Muscle of leg (tissue), 11 donors: ENCODE measurements around the gene PPP1R3F. TPM values are rescaled to one million over a fixed set of nuclear protein-coding genes. Genes with fewer than 3 reads are reported as not detected.
"Not testable (repeated sequence)": the region's sequence is repeated elsewhere in the genome, so short reads cannot be mapped to it uniquely, and the experiment has no call there.

Experiments
- DNase-seq: peaks from one replicate; pipeline ENCODE4 v3.0.0; 2013
- H3K27ac ChIP-seq: one replicate; pipeline ENCODE4 v1.5.1; 2013; ENCODE audit warnings: mild to moderate bottlenecking, low read length, control low read depth
- H3K27me3 ChIP-seq: one replicate; pipeline ENCODE4 v1.6.1; 2013; ENCODE audit warnings: low read length; ENCODE audit not compliant: control insufficient read depth, insufficient read depth
- H3K36me3 ChIP-seq: one replicate; pipeline ENCODE4 v1.6.1; 2013; ENCODE audit warnings: low read length; ENCODE audit not compliant: control insufficient read depth, insufficient read depth
- H3K4me1 ChIP-seq: one replicate; pipeline ENCODE4 v1.6.1; 2013; ENCODE audit warnings: low read length; ENCODE audit not compliant: control insufficient read depth, insufficient read depth
- H3K4me3 ChIP-seq: one replicate; pipeline ENCODE4 v1.5.1; 2013; ENCODE audit warnings: low read length, control low read depth
- H3K9me3 ChIP-seq: replicated peaks from 2 replicates; pipeline ENCODE4 v1.6.1; 2013; ENCODE audit warnings: low read depth, low read length; ENCODE audit not compliant: control insufficient read depth
- WGBS: methylation state at CpG from one replicate; pipeline ENCODE4 v1.1.5; 2013; ENCODE audit warnings: missing lambda C conversion rate; ENCODE audit not compliant: insufficient coverage; 5-methylcytosine and 5-hydroxymethylcytosine counted together
- polyA plus RNA-seq, 8 donors: library from polyadenylated mRNA; unstranded; fragments of 120-200 nt; gene quantifications; one replicate each; pipeline versions ENCODE4 v1.2.1 to v1.2.3, GENCODE V29; 2013; ENCODE audit warnings: inconsistent platforms in 1 of 8, low replicate concordance in 1 of 8; ENCODE audit not compliant: insufficient read length in 8 of 8, insufficient read depth in 1 of 8
- total RNA-seq: library from RNA; stranded (reverse); fragments of 120-200 nt; gene quantifications from one replicate; pipeline ENCODE4 v1.2.4, GENCODE V29; 2013

PPP1R3F gene
- total and polyA plus RNA-seq, 9 donors, result 5.5 to 9.0 (median 7.4) TPM

GRCh38 chrX:49308604-49309269, 39.1 kb downstream of the PPP1R3F start:
- Histone ChIP-seq H3K9me3 (no peaks in the 10 kb centered on the region), H3K27me3 (peaks cover 2% of the 10 kb centered on the region), H3K27ac (no peak overlapping the region), H3K4me1 (peaks cover 5% of the 10 kb centered on the region), H3K4me3 (no peak overlapping the region), H3K36me3 (no peaks in the 10 kb centered on the region)
- 63% methylated on average over 13 of the region's 15 CpGs for WGBS
- peak; percentile 34 for DNase-seq

GRCh38 chrX:49309401-49309981, 39.9 kb downstream of the PPP1R3F start:
- Histone ChIP-seq H3K4me1 (peaks cover 5% of the 10 kb centered on the region), H3K36me3 (no peaks in the 10 kb centered on the region), H3K27ac (no peak overlapping the region), H3K9me3 (no peaks in the 10 kb centered on the region), H3K27me3 (peaks cover 2% of the 10 kb centered on the region), H3K4me3 (peak overlapping the region; percentile 19)
- 24% methylated on average over 3 of the region's 8 CpGs for WGBS
- peak; percentile 55 for DNase-seq

DNA sequence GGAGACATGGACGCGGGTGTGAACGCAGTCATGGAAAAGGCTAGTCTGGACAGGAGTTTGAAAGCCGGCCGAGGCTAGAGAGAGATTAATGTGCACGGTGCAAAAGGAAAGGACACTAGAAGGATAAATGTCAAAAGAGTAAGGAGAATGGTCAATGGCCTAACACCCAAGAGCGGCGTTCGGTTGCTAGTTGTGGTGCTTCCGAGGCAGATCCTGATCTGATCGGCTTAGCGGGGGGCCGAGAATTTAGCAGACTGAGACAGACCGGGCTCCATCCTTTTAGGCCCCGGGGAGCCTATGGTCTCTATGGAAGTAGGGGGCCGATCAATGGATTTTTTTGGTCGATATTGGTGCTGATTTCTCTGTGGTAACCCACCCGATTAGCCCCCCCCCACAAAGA, 40.8 kb downstream of the PPP1R3F start:
- Histone ChIP-seq H3K4me3 (no peak overlapping the region), H3K4me1 (peaks cover 5% of the 10 kb centered on the region), H3K27me3 (peaks cover 2% of the 10 kb centered on the region), H3K36me3 (no peaks in the 10 kb centered on the region), H3K9me3 (no peaks in the 10 kb centered on the region), H3K27ac (no peak overlapping the region)
- no peak for DNase-seq
- 73% methylated on average over 13 of the region's 18 CpGs for WGBS

DNA sequence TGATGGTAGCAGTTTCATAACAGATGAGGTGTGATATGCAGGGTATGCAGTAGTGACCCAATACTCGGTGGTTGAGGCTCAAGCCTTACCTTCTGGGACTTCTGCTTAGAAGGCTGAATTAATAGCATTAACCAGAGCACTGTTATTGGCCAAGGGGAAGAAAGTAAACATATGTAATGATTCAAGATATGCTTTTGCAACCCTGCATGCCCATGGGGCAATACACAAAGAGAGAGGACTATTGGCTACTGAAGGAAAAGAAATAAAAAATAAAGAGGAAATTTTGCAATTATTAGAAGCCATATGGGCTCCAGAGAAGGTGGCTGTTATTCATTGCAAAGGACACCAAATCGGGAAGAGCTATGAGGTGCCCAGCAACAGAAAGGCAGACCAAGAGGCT, 42.6 kb downstream of the PPP1R3F start:
- Histone ChIP-seq H3K27me3 (peaks cover 2% of the 10 kb centered on the region), H3K36me3 (no peaks in the 10 kb centered on the region), H3K27ac (no peak overlapping the region), H3K4me3 (no peak overlapping the region), H3K9me3 (no peaks in the 10 kb centered on the region), H3K4me1 (peaks cover 5% of the 10 kb centered on the region)
- DNase-seq, result no peak
- 74% methylated on average over 2 of the region's 2 CpGs for WGBS

DNA sequence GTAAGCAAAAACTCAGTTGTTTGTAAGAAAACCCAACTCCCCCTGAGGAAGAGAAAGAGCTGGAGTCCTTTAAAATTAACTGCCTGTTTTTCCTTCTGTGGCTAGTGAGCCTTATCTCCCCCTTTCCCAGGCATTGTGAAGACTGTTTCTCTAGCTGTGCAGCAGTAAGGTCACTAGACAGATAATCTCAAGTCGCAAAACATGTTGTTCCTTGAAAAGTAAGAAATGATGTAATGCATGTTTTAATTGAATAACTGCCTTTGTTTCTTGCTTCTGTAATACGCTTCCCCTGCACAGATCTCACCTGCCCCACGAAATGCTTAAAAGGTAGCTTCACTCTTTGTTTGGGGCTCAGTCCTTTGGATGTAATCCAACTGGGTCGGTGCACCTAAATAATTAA, 46.5 kb downstream of the PPP1R3F start:
- no peak overlapping the region for H3K27ac ChIP-seq
- no peaks in the 10 kb centered on the region for H3K36me3 ChIP-seq
- H3K9me3 ChIP-seq, result no peaks in the 10 kb centered on the region
- H3K4me3 ChIP-seq, result no peak overlapping the region
- no peaks in the 10 kb centered on the region for H3K27me3 ChIP-seq
- H3K4me1 ChIP-seq, result no peaks in the 10 kb centered on the region
- DNase-seq, result no peak
- 72% methylated on average over 2 of the region's 4 CpGs for WGBS

DNA sequence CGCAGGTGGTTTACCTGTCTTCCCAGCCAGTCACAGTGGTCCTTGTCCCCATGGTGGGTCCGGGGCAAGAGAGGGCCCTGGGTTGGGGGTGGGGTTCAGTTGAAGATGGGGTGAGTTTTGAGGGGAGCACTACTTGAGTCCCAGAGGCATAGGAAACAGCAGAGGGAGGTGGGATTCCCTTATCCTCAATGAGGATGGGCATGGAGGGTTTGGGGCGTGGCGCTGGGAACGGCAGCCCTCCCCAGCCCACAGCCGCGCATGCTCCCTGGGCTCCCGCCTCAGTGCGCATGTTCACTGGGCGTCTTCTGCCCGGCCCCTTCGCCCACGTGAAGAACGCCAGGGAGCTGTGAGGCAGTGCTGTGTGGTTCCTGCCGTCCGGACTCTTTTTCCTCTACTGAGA, 52.1 kb downstream of the PPP1R3F start, which contains the start of gene GAGE12J:
TSS of gene GAGE12J (plus strand) at position 301 of the 400 bp plus-strand sequence. CDS start 1,157 bp downstream, outside the sequence.
- WGBS, result no CpG with 5 or more reads among the region's 16 CpGs
- not testable (repeated sequence) for H3K36me3 ChIP-seq, H3K4me1 ChIP-seq, H3K9me3 ChIP-seq, H3K27ac ChIP-seq, H3K4me3 ChIP-seq, H3K27me3 ChIP-seq, DNase-seq

GRCh38 chrX:49322266-49322665, 52.7 kb downstream of the PPP1R3F start:
- WGBS, result no CpG with 5 or more reads among the region's 27 CpGs
- H3K9me3 ChIP-seq, H3K4me1 ChIP-seq, H3K4me3 ChIP-seq, DNase-seq, H3K27ac ChIP-seq, H3K36me3 ChIP-seq, H3K27me3 ChIP-seq: not testable (repeated sequence)

DNA sequence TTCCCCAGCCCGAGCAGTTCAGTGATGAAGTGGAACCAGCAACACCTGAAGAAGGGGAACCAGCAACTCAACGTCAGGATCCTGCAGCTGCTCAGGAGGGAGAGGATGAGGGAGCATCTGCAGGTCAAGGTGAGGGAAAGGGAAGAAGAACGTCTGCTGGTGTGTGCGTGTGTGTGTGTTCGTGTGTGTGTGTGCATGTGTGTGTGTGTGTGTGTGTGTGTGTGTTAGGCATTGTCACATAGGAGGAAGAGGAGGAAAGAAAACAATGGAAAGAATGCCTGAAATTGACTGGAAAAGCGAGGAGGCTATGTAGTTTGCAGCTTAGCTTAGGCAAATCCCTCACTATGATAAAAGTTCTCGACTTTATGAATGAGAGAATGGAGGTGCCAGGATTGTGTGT, 54.1 kb downstream of the PPP1R3F start:
- WGBS, result no CpG with 5 or more reads among the region's 7 CpGs
- not testable (repeated sequence) for H3K27ac ChIP-seq, DNase-seq, H3K27me3 ChIP-seq, H3K4me1 ChIP-seq, H3K9me3 ChIP-seq, H3K36me3 ChIP-seq, H3K4me3 ChIP-seq

- not testable (repeated sequence) for H3K4me3 ChIP-seq, H3K9me3 ChIP-seq, DNase-seq, H3K36me3 ChIP-seq, H3K4me1 ChIP-seq, H3K27me3 ChIP-seq, H3K27ac ChIP-seq
- WGBS, result no CpG with 5 or more reads among the region's 11 CpGs
Observed at GRCh38 chrX:49330421-49330820, 60.8 kb downstream of the PPP1R3F start.

DNA sequence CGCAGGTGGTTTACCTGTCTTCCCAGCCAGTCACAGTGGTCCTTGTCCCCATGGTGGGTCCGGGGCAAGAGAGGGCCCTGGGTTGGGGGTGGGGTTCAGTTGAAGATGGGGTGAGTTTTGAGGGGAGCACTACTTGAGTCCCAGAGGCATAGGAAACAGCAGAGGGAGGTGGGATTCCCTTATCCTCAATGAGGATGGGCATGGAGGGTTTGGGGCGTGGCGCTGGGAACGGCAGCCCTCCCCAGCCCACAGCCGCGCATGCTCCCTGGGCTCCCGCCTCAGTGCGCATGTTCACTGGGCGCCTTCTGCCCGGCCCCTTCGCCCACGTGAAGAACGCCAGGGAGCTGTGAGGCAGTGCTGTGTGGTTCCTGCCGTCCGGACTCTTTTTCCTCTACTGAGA, 61.7 kb downstream of the PPP1R3F start, which contains the start of gene GAGE13:
TSS of gene GAGE13 (plus strand) at position 301 of the 400 bp plus-strand sequence. CDS start 1,156 bp downstream, outside the sequence.
- not testable (repeated sequence) for H3K9me3 ChIP-seq, H3K27ac ChIP-seq, H3K36me3 ChIP-seq, DNase-seq, H3K4me1 ChIP-seq, H3K27me3 ChIP-seq, H3K4me3 ChIP-seq
- no CpG with 5 or more reads among the region's 16 CpGs for WGBS
